Astrocyte of the spinal cord (primary cell): ENCODE results near the gene ICE2.
"Not testable (repeated sequence)": the region's sequence is repeated elsewhere in the genome, so short reads cannot be mapped to it uniquely, and the experiment has no call there.

Experiments used
- DNase-seq: peaks from one replicate; pipeline ENCODE4 v3.0.0; 2011; ENCODE audit warnings: low read depth, low spot score
- H3K4me3 ChIP-seq: 2 replicates; pipeline ENCODE4 v1.5.1; 2011; ENCODE audit warnings: low read depth, mild to moderate bottlenecking, low read length, moderate library complexity
- CTCF ChIP-seq: IDR thresholded peaks from 2 replicates; pipeline ENCODE4 v1.5.1; 2012; ENCODE audit warnings: low read depth, mild to moderate bottlenecking, low read length, inconsistent platforms
- in situ Hi-C: cut with HindIII; loops from 2 replicates; pipeline ENCODE4 v1.10.0; 2017; ENCODE audit warnings: low sequenced_read_pairs

The ICE2 gene

GRCh38 chr15:60408463-60408981, 70.4 kb downstream of the ICE2 start:
- H3K4me3 ChIP-seq: no peak overlapping the region
- in situ Hi-C loops: no loop called here
- no peak for TF ChIP-seq CTCF
- DNase-seq: peak; percentile 76

GRCh38 chr15:60407415-60407805, 71.5 kb downstream of the ICE2 start:
- peak; percentile 83 for DNase-seq
- in situ Hi-C loops: no loop called here
- H3K4me3 ChIP-seq: no peak overlapping the region
- no peak for TF ChIP-seq CTCF

- in situ Hi-C loops: no loop called here
- no peak for TF ChIP-seq CTCF
- no peak overlapping the region for H3K4me3 ChIP-seq
- no peak for DNase-seq
These were observed 72.2 kb downstream of the ICE2 start for GRCh38 chr15:60406513-60407414.

- in situ Hi-C loops: no loop called here
- no peak overlapping the region for H3K4me3 ChIP-seq
- no peak for TF ChIP-seq CTCF
- DNase-seq: no peak
These were observed 73.5 kb downstream of the ICE2 start for GRCh38 chr15:60405399-60405798.

- DNase-seq, H3K4me3 ChIP-seq, in situ Hi-C loops: not testable (repeated sequence)
These were observed 74.6 kb downstream of the ICE2 start for GRCh38 chr15:60404351-60404750.

GRCh38 chr15:60400944-60401343, 78.0 kb downstream of the ICE2 start:
- in situ Hi-C loops: no loop called here
- no peak overlapping the region for H3K4me3 ChIP-seq
- no peak for TF ChIP-seq CTCF
- DNase-seq: no peak

- H3K4me3 ChIP-seq: no peak overlapping the region
- in situ Hi-C loops: no loop called here
- no peak for TF ChIP-seq CTCF
- DNase-seq: peak; percentile 71
These were observed 79.0 kb downstream of the ICE2 start for GRCh38 chr15:60399931-60400330.
